ENCODE data around the gene RAPGEF1.
A peak's percentile ranks its signal among the peaks of the same experiment; 100 is the strongest.
"Not testable (repeated sequence)": the region's sequence is repeated elsewhere in the genome, so short reads cannot be mapped to it uniquely, and the experiment has no call there.

RAPGEF1 gene

GRCh38 chr9:131727184-131727759 lies 12.6 kb downstream of the RAPGEF1 start:
- no peak for DNase-seq

GRCh38 chr9:131724683-131725082 lies 15.2 kb downstream of the RAPGEF1 start:
- DNase-seq, result peak; percentile 43

GRCh38 chr9:131723632-131724031 lies 16.2 kb downstream of the RAPGEF1 start:
- DNase-seq, result no peak

- DNase-seq, result peak; percentile 85
Observed at GRCh38 chr9:131722255-131722654, 17.6 kb downstream of the RAPGEF1 start.

GRCh38 chr9:131721076-131721475 lies 18.8 kb downstream of the RAPGEF1 start:
- DNase-seq, result no peak

GRCh38 chr9:131720330-131720729 lies 19.5 kb downstream of the RAPGEF1 start:
- DNase-seq, result no peak

DNA sequence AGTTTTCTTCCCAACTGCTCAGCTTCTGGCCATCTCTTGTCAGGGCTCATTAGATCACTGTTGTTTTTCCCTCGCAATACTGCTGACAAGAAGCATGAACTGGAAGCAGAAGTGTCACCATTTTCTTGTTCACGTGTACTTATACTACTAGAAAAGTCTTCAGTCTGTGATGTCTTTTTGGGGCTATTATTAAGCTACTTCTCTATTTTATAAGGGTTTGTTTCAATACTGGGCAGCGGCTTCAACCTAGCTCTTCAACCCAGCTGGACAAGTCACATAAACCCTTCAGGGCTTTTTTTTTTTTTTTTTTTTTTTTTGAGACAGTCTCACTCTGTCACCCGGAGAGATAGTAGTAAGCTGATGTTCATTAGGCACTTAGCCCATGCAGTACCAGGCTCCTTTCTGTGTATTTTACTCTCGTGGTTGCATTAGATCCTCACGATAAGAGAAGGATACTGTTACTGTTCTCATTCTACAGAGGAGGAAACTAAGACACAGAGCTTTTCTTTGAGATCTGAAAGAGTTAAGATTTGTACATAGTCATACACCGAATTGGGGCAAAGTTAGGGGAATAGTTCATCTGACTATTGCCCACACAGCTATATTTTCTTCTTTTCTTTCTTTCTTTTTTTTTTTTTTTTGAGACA lies 20.5 kb downstream of the RAPGEF1 start:
- DNase-seq, result no peak

GRCh38 chr9:131717719-131718460 lies 22.0 kb downstream of the RAPGEF1 start:
- no peak for DNase-seq

GRCh38 chr9:131715906-131716305 lies 24.0 kb downstream of the RAPGEF1 start:
- no peak for DNase-seq

DNA sequence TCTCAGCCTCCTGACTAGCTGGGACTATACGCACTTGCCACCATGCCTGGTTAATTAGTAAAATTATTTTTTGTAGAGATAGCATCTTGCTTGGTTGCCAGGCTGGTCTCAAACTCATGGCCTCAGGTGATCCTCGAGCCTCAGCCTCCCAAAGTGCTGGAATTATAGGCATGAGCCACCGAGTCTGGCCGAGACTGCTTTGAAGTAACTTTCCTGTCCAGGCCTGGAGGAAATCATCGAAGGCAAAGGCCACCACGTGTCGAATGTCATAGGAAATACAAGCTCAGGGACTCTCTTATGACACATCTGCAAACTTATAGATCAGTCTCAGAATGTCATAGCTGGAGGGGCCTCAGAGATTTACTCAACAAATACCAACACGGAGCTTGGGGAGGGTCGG lies 25.1 kb downstream of the RAPGEF1 start:
- no peak for DNase-seq

DNA sequence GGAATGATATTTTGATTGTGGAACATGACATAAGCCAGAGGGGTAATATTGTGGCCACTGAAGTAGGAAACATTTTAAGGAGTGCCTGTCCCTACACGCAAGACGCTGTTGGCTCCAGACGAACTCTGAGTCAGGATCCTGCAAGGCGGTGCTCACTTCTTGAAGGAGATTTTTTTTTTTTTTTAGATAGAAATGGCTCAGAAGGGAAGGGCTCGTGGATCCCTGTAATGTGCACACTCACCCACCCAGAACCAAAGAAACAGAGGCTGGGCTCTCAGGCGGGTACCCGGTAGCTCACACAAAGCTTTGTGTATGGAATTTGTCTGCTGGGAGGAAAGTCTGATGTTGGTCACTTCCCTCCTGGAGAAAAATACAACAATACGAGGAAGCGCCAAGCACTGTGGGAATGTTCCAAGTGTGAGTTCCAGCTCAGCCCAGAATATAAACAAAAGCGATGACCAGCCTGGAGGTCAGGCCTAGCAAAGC lies 25.7 kb downstream of the RAPGEF1 start:
- no peak for DNase-seq

- no peak for DNase-seq
Observed at GRCh38 chr9:131713016-131713415, 26.9 kb downstream of the RAPGEF1 start.

- DNase-seq, result peak; percentile 56
Observed at GRCh38 chr9:131712151-131712716, 27.6 kb downstream of the RAPGEF1 start.

DNA sequence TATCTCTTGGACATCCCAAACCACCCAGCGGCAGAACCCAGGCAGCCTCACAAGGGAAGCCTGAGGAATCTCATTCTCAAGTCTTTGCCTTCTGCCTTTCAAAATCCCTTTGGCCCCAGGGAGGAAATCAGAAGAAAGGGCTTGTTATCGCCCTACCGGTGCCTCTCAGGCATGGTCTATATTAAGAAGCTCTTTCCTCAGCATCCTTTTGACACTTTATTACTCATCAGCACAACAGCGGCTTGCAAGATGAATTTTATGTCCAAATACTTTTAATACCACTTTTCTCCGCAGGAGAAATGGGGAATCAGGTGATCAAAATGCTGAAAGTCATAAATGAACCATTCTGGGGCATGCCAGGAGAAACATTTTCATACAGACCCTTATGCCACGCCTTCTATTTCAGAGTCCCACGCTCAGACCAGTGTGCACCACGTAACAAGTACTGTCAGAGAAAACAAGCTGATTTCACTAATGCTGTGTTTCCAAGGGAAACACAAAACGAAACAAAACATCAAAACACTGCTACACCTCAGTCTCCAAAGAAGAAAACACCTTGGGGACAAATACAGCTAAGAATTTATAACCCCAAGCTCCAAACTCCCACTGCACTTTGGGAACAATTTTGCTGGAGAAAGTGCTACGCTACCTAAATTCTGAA lies 30.0 kb downstream of the RAPGEF1 start:
- no peak for DNase-seq

- DNase-seq, result not testable (repeated sequence)
Observed at GRCh38 chr9:131709010-131709770, 30.7 kb downstream of the RAPGEF1 start.

- DNase-seq, result peak; percentile 21
Observed at GRCh38 chr9:131708226-131709002, 31.5 kb downstream of the RAPGEF1 start.

DNA sequence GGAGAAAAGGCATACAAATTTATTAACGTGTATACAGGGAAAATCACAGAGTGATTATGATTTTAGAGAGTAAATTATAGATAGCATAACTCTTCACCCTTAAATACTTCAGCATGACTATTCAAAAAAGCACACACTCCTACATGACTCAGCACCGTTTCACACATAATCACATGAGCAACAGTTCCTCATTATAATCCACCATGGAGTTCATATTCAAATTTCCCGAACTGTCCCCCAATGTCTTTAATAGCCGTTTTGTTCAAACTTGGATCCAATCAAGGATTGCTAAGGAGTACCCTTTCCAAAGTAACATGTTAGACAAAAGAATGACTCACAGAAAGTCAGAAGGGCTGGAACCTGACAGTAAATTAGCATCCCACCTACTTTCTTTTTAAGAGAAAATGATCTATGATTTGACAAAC lies 32.1 kb downstream of the RAPGEF1 start:
- DNase-seq, result no peak

DNA sequence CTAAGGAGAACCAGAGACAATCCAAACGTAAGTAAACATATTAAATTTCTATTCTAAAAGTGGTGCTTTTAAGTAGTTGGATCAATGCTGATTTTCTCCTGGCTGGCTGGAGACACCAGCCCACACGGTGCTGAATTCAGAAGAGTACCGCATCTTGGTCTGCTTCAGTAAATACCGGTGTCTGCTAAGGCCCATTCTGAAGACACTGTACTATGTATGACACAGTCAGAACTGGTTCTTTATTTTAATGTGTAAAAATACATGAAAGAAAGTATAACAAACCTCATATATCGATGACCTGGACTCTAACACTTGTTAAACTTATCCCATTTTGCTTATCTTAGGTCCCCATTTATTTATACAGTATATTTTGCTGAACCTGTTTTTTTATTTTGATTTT lies 32.8 kb downstream of the RAPGEF1 start:
- no peak for DNase-seq

DNA sequence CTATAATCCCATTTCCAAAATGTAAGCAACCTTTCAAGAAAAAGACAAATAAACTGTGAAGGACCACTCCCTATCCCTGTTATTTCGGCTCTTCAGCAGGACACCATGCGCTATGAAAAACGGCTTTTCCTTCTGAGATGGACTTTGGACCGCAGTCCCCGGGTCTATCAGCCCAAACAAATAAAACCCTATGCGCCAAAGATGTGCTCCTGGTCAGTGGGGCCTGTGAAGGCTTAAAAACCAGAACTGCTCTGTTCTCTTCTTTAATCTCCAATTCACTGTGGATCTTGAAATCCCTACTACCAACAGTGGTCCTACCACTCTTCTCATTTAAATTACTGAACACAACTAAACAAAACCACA lies 33.3 kb downstream of the RAPGEF1 start:
- DNase-seq, result no peak

GRCh38 chr9:131704988-131705387 lies 34.9 kb downstream of the RAPGEF1 start:
- peak; percentile 63 for DNase-seq

- DNase-seq, result peak; percentile 94
Observed at GRCh38 chr9:131704141-131704983, 35.5 kb downstream of the RAPGEF1 start.
